ENCODE results near the gene OR5A2.

OR5A2 gene

GRCh38 chr11:59426361-59427067 is at the start of gene OR5A2:
TSS of gene OR5A2 (minus strand) at chr11:59426413. CDS start at chr11:59422953, 3,460 bp downstream.
- in situ Hi-C loops (cut with HindIII; ENCODE audit: low pct_ligation_motif_present, low sequenced_read_pairs): no loop called here
- no peak for DNase-seq
- TF ChIP-seq, protein P1, sequence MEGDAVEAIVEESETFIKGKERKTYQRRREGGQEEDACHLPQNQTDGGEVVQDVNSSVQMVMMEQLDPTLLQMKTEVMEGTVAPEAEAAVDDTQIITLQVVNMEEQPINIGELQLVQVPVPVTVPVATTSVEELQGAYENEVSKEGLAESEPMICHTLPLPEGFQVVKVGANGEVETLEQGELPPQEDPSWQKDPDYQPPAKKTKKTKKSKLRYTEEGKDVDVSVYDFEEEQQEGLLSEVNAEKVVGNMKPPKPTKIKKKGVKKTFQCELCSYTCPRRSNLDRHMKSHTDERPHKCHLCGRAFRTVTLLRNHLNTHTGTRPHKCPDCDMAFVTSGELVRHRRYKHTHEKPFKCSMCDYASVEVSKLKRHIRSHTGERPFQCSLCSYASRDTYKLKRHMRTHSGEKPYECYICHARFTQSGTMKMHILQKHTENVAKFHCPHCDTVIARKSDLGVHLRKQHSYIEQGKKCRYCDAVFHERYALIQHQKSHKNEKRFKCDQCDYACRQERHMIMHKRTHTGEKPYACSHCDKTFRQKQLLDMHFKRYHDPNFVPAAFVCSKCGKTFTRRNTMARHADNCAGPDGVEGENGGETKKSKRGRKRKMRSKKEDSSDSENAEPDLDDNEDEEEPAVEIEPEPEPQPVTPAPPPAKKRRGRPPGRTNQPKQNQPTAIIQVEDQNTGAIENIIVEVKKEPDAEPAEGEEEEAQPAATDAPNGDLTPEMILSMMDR (IDR thresholded peaks at IDR 0.05; ENCODE audit: low read depth, low read length, missing control alignments): no peak
- no peak within 1 kb of the TSS for H3K27ac ChIP-seq
- no peaks in the 10 kb centered on the region for H3K36me3 ChIP-seq (replicated peaks)
- H3K4me3 ChIP-seq (ENCODE audit: low read depth, low read length): no peak within 1 kb of the TSS
- no peaks in the 10 kb centered on the region for H3K27me3 ChIP-seq (replicated peaks)

- Histone ChIP-seq H3K4me3 (ENCODE audit: low read depth, low read length) (no peak overlapping the region), H3K27me3 (replicated peaks) (no peaks in the 10 kb centered on the region), H3K27ac (no peak overlapping the region), H3K36me3 (replicated peaks) (no peaks in the 10 kb centered on the region)
- TF ChIP-seq, protein P1 (IDR thresholded peaks at IDR 0.05; ENCODE audit: low read depth, low read length, missing control alignments): no peak
- DNase-seq: no peak
- in situ Hi-C loops (cut with HindIII; ENCODE audit: low pct_ligation_motif_present, low sequenced_read_pairs): no loop called here
Observed at GRCh38 chr11:59475176-59475575, 49.0 kb upstream of the OR5A2 start.

DNA sequence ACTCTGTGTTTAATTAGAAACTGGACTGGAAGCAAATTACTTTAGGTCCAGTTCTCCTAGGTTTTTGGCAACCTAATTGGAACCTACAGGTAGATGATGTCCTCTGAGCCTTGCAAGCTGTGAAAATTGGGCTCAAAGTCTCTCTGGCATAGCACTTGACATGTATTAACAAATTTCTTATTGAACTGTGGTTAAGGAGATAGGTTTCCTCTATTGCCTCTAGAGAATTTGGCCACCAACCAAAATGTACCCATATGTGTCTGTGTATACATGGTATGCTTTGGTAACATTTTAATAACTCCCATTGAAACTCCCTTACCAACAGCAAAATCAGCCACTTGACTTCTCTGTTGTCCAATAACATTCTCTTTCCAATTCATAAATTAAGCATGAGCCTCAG is 46.8 kb upstream of the OR5A2 start, which contains the start of gene OR4D10:
OR4D10 (plus strand) TSS at position 301 of the 400 bp plus-strand sequence. CDS start 4,115 bp downstream, outside the sequence.
- in situ Hi-C loops (cut with HindIII; ENCODE audit: low pct_ligation_motif_present, low sequenced_read_pairs): no loop called here
- TF ChIP-seq, protein P1 (IDR thresholded peaks at IDR 0.05; ENCODE audit: low read depth, low read length, missing control alignments): no peak
- no peak within 1 kb of the TSS for H3K27ac ChIP-seq
- DNase-seq: no peak
- H3K36me3 ChIP-seq (replicated peaks): no peaks in the 10 kb centered on the region
- H3K27me3 ChIP-seq (replicated peaks): no peaks in the 10 kb centered on the region
- no peak within 1 kb of the TSS for H3K4me3 ChIP-seq (ENCODE audit: low read depth, low read length)

DNA sequence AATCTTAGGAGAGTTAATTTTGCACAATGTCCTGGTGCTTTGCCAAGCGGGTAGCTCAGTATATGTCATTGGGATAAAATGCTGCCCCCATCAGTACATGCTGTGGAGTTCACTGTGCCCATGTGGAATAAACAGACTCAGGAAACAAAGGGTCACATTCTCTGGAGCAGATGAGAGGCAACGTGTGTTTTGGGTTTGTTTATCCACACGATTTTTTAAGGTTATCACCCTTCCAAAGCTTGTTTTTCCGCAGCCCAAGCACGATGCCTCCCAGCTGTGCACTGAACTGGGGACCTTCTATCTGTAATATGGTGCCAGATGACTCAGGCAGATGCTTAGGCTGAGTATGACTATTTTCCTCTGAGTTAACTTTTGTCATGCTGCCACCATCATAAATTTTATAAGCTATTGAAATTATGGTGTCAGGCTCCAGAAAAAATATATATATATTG is 37.0 kb upstream of the OR5A2 start:
- TF ChIP-seq, protein P1 (IDR thresholded peaks at IDR 0.05; ENCODE audit: low read depth, low read length, missing control alignments): peak; percentile 4
- Histone ChIP-seq H3K4me3 (ENCODE audit: low read depth, low read length) (no peak overlapping the region), H3K36me3 (replicated peaks) (no peaks in the 10 kb centered on the region), H3K27me3 (replicated peaks) (no peaks in the 10 kb centered on the region), H3K27ac (no peak overlapping the region)
- no peak for DNase-seq
- in situ Hi-C loops (cut with HindIII; ENCODE audit: low pct_ligation_motif_present, low sequenced_read_pairs): no loop called here

DNA sequence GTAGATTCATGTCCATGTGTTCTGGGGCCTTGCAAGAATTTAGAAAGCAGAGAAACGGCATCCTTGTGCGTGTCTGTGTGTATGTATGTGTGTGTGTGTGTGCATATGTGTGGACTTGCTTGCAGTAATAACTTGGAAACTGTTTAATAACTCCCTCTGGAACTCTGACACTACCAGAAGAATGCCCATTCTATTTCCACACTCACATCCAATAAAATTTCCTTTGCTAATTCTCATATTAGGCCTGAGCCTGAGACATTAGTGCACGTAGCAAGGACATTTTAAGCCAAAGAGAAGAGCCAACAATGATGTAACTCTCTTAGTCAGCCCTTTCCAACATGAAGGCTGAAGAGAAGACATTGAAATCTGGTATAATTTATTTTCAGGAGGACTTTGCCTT is 33.7 kb upstream of the OR5A2 start:
- H3K27me3 ChIP-seq (replicated peaks): no peaks in the 10 kb centered on the region
- H3K4me3 ChIP-seq (ENCODE audit: low read depth, low read length): no peak overlapping the region
- H3K36me3 ChIP-seq (replicated peaks): no peaks in the 10 kb centered on the region
- in situ Hi-C loops (cut with HindIII; ENCODE audit: low pct_ligation_motif_present, low sequenced_read_pairs): no loop called here
- no peak overlapping the region for H3K27ac ChIP-seq
- TF ChIP-seq, protein P1 (IDR thresholded peaks at IDR 0.05; ENCODE audit: low read depth, low read length, missing control alignments): no peak
- no peak for DNase-seq

Measured in brain microvascular endothelial cell (primary cell).